Measurements from ENCODE around the gene PLD4.
"Not testable (repeated sequence)": the region's sequence is repeated elsewhere in the genome, so short reads cannot be mapped to it uniquely, and the experiment has no call there.

PLD4 gene

DNA sequence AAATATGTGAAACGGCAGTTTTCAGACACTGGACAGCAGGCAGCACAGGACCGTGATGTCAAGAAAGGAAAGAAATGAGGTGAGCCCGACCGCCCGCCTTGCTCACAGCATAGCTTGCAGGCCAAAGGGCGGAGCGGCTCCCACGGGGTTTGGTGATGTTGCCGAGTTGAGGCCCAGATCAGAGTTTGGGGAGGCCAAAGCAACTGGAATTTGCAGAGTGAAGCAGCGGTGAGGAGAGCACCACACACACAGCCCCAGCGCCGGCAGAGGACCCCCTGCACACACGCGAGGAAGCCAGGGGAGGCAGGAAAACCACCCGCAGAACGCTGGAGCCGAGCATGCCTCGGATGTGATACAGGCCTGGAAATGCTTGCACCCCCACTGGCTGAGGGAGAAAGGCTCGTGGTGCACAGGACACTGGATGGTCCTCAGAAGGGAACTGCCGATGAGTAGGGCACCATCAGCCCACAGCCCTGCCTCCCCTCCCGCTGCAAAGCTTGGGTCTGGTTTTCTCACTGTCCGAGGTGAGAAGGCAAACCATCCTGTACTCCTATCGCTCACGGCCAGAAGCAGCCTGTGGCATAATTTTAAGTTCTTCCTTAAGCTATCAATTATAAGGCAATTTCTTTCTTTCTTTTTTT is 25.7 kb upstream of the PLD4 start:
- no peak for DNase-seq (ENCODE audit: low read depth)

DNA sequence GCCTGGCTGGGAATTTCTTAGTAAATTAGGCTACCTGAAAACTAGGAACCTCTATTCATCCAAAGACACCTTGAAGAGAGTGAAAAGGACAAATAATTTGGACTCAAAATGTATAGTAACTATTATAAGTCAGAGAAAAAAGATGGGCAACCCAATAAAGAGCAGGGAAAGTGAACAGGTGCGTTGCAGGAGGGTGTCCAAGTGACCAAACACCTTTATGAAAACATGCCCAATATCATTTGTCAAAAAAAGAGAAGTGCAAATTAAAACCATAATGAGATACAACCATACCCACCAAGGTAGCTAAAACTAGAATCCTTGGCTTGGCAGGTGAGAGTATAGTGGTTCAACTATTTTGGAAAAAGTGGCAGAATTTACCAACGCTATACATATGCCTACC is 24.9 kb upstream of the PLD4 start:
- DNase-seq (ENCODE audit: low read depth): no peak

DNA sequence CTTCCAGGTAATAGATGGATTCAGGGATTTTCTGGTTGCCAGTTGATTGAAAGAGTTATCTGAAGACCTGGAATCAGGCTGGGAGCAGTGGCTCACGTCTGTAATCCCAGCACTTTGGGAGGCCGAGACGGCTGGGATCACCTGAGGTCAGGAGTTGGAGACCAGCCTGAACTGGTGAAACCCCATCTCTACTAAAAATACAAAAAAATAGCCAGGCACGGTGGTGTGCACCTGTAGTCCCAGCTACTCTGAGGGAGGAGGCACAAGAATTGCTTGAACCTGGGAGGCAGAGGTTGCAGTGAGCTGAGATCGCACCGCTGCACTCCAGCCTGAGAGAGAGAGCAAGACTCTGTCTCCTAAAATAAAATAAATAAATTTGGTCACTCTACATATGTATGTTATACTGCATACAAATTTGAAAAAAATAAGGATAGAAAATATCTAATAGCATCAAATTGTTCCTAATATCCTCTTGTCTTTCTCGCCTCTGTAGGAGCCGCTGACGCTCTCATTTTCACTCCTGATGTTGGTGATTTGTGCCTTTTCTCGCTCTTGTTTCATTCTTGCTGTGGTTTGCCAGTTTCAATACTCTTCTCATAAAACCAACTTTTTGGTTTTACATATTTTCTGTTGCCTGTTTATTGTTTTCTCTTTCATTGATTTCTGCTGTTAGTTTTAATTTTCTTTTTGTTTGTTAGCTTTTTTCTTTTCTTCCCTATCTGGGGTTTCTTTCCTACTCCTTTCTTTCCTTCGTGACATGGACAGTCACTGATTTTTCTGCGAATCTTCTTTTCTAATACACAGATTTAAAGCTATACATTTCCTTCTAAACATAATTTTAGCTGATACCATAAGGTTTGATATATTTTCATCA is 23.8 kb upstream of the PLD4 start:
- no peak for DNase-seq (ENCODE audit: low read depth)

DNA sequence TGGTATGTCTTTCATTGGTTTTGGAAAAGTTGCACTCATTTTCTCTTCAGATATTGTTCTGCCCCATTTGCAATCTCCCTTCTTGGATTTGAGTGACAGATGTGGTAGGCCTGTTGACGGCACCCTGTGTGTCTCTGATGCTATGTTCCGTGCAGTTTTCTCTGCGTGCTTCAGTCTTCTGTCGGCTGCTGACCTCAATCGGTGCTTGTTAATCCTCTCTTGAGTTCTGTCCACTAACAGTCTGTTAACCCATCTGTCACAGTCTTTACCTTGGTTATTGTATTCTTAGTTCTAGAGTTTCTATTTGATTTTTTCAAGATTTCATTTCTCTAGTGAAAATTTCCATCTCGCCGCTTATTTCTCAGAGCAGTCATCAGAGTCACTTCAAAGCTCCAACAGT is 20.7 kb upstream of the PLD4 start:
- no peak for DNase-seq (ENCODE audit: low read depth)

DNA sequence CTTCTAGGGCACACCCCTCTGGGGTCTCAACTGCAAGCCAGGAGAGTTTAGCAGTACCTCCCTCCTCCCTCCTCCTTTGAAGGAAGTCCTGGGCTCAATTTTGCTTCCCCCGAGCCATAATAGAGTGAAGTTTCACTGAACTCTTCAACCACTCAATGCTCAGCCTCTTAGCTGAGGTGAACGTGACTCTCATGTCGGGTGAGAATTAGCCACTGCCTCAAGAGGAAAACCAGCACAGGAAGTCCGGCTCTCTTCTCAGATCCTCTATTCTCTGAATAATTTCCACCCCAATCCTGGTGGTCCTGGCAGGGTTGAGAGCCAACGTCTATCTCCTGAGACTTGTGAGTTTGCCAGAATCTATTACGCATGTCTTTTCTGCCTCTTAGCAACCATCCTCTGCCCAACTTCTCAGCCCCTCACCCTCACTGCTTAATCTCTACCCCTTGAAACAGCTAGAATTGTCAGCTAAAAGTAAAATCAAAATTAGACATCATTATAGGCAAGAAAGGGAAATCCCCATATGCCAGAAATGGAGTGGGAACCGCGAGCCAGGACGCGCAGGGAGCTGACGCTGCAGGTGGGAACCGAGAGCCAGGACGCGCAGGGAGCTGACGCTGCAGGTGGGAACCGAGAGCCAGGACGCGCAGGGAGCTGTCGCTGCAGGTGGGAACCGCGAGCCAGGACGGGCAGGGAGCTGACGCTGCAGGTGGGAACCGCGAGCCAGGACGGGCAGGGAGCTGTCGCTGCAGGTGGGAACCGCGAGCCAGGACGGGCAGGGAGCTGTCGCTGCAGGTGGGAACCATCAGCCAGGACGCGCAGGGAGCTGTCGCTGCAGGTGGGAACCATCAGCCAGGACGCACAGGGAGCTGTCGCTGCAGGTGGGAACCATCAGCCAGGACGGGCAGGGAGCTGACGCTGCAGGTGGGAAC is 19.8 kb upstream of the PLD4 start:
- not testable (repeated sequence) for DNase-seq (ENCODE audit: low read depth)

DNA sequence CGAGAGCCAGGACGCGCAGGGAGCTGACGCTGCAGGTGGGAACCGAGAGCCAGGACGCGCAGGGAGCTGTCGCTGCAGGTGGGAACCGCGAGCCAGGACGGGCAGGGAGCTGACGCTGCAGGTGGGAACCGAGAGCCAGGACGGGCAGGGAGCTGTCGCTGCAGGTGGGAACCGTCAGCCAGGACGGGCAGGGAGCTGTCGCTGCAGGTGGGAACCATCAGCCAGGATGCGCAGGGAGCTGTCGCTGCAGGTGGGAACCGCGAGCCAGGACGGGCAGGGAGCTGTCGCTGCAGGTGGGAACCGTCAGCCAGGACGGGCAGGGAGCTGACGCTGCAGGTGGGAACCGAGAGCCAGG is 19.1 kb upstream of the PLD4 start:
- DNase-seq (ENCODE audit: low read depth): not testable (repeated sequence)

DNA sequence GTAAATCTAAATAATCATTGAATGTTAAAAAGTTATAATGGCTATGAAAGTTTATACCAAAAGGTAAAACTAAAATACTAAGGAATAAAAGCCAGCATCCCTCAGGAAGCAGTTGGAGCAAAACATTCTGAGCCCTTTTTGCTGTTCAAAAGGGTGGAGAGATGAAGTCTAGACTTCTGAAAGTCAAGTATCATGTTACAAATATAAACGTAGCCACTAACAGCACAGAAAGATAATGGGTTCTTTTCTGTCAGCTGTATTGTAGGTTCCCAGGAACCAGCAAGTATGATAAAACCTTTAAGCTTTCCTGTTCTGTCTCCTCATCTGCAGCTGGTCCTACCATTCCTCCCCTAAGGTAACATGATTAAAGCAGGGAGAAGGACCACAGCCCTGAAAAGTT is 16.4 kb upstream of the PLD4 start:
- no peak for DNase-seq (ENCODE audit: low read depth)

DNA sequence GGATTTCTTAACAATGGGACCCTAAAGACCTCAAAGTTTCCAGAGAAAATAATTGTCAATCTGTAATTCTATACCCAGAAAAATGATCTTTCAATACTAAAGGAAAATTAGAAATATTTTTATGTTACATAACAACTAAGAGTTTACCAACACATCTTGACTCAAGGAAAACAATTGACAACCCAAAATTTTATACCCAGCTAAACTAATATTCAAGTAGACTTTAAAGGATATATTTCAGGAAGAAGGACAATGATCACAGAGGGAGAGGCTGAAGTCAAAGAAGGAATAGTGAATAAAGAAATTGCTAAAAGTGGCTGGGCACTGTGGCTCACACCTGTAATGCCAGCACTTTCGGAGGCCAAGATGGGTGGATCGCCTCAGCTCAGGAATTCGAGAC is 12.6 kb upstream of the PLD4 start:
- no peak for DNase-seq (ENCODE audit: low read depth)

DNA sequence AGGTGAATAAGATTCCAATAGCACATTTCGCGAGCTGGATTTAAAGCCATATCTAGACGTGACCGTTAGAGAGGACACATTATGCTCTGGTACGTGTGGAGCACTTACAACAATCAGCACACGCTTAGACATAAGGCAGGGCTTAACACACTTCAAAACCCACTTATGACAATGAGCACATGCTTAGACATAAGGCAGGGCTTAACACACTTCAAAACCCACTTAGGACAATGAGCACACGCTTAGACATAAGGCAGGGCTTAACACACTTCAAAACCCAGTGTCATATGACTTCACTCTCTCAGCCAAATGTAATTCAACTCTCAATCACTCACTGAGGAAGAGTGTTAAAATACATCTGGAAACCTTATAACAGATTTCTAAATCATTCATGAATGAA is 11.2 kb upstream of the PLD4 start:
- no peak for DNase-seq (ENCODE audit: low read depth)

DNA sequence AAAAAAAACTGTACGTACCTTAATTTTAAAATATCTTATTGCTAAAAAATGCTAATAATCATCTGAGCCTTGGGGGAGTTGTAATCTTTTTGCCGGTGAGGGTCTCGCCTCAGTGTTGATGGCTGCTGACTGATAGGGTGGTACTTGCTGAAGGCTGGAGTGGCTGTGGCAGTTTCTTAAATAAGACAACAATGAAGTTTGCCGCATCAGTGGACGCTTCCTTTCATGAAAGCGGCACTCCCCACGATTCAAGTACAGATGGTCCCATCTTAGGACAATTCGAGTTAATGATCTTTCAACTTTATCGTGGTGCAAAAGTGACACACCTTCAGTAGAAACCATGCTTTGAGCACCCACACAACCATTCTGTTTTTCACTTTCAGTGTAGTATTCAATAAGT is 7.6 kb upstream of the PLD4 start:
- DNase-seq (ENCODE audit: low read depth): no peak

DNA sequence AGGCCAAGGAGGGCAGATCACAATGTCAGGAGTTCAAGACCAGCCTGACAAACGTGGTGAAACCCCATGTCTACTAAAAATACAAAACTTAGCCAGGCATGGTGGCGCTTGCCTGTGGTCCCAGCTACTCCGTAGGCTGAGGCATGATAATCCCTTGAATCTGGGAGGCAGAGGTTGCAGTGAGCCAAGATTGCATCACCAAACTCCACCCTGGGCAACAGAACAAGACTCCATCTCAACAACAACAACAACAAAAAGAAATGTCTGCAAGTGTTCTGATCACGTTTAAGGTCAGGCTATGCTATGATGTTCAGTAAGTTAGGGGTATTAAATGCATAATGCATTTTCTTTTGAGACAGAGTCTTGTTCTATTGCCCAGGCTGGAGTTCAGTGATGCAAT is 6.7 kb upstream of the PLD4 start:
- no peak for DNase-seq (ENCODE audit: low read depth)

DNA sequence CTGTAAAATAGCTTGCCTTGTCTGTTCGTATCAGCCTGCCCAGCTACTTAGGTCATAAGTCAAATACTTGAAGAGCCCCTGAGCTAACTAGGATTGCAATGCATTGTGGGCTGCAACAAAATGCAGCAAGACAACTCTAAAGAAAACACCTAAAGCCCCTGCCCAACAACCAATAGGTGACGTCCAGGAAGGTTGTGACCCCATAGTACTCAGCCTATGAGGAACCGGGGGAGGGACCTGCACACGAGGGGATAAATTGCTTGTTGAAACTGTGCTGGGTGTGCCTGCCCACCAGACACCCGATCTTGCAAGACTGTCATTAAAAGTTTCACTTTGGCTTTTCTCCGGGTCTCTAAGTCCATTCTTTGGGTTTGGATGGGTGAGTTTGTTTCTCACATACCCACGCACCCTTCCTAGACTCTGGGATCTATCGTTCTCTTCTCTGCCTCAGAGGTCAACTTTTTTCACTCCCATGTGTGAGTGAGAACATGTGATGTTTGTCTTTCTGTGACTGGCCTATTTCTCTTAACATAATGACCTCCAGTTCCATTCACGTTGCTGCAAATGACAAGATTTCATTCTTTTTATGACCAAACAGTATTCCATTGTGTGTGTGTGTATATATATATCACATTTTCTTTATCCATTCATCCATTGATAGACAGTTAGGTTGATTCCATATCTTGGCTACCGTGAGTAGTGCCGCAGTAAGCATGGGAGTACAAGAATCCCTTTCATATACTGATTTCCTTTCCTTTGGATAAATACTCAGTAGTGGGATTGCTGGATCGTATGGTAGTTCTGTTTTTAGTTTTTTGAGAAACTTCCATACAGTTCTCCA is 5.3 kb upstream of the PLD4 start:
- DNase-seq (ENCODE audit: low read depth): not testable (repeated sequence)

DNA sequence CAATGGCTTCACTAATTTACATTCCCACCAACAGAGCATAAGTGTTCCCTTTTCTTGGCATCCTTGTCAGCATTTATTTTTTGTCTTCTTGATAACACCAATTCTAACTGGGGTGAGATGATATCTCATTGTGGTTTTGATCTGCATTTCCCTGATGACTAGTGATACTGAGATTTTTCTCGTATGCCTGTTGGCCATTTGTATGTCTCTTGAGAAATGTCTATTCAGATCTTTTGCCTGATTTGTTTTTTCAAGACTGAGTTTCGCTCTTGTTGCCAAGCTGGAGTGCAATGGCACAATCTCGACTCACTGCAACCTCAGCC is 4.7 kb upstream of the PLD4 start:
- DNase-seq (ENCODE audit: low read depth): no peak

DNA sequence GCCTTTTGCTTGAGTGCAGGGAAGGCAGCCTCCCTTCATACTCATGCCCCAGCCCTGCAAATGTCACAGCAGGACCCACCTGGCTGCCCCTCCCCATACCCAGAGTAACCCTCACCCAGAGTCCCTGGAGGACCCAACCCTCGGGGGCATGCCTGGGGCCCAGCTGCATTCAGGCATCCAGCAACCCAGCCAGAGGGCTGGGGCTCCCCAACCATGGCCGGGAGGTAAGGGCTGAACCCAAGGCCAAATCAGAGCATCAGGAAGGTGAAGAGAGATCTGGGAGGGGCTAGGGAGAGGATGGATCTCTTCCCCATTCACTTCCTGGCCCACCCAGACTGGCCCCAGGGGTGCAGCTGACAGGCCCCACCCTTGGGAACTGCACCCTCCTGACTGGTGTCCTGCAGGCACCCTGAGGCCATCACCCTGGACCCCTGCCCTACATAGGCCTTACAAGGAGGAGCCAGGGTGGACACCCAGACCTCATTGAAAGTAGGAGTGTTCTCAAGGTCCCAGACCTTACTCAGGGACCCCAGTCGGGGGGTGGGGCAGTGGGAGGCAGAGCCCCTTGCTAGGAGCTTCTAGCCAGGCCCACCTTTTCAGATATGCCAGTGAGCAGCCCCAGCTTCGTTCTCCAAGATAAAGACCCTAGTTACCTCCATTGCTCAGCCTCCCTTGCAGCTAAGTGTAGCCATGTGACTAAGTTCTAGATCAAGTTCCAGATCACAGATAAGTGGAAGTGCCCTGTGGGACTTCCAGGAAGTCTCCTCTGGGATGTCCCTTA is 849 bp upstream of the PLD4 start:
- DNase-seq (ENCODE audit: low read depth): no peak

DNA sequence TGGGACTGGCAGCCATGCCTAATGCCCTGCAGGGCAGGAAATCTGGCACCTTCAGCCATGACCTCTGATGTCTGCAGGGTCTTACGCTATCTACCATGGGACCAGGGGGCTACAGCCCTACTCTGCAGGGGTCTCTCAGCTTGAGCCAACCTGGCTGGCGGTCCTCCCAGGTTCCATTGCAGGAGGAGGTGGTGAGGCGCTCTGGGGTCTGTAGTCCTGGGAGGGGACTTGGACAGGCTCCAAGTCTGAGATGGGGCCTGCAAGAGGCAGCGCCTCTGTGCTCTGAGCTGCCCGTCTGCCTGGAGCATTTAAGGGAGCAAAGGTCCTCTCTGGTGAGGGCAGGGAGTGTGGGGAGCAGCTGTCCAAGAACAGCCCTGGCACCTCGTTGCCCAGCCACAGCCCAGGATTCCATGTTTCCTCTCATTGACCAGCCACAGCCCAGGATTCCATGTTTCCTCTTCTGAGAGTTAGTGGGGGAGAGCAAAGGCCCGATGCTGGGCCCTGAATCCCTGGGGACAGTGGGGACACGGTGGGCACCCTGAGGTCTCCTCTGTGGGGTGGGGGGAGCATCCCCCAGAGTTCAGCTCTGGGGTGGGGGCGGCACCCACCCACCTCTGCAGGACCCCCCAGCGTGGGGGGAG is 655 bp downstream of the PLD4 start:
- no peak for DNase-seq (ENCODE audit: low read depth)

DNA sequence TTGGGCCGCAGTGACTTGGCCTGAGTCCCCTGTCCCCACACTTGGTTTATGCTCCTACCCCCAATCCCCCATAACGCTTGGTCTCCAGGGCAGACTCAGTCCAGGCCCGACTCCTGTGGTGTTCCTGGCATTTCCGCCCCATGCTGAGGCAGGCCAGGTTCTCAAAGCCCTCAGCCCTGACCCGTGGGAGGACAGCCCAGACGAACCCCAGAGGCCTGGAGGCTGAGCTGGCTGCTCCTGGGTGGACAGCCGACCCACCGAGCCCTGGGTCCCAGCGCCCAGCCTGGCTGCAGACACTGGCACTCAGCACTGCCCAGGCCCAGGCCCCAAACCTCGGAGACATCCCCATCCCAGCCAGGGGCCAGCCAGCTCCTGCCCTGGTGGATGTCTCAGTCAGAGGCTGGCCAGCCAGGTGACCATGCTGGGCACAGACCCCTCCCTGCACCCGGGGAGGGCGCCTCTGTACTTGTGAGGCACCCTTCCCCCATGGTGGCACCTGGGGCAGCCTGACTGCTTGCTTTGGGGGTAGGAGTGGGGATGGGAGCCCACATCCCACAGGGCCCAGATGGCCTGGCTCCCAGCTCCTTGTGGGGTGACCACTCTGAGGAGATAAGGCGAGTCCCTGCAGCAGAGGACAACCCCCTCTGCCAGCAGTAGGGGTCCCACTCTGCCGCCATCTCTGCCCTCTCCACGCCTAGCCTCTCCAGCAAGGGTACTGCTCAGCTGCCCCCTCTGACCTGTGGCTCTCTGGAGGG is 1.4 kb downstream of the PLD4 start:
- DNase-seq (ENCODE audit: low read depth): no peak

DNA sequence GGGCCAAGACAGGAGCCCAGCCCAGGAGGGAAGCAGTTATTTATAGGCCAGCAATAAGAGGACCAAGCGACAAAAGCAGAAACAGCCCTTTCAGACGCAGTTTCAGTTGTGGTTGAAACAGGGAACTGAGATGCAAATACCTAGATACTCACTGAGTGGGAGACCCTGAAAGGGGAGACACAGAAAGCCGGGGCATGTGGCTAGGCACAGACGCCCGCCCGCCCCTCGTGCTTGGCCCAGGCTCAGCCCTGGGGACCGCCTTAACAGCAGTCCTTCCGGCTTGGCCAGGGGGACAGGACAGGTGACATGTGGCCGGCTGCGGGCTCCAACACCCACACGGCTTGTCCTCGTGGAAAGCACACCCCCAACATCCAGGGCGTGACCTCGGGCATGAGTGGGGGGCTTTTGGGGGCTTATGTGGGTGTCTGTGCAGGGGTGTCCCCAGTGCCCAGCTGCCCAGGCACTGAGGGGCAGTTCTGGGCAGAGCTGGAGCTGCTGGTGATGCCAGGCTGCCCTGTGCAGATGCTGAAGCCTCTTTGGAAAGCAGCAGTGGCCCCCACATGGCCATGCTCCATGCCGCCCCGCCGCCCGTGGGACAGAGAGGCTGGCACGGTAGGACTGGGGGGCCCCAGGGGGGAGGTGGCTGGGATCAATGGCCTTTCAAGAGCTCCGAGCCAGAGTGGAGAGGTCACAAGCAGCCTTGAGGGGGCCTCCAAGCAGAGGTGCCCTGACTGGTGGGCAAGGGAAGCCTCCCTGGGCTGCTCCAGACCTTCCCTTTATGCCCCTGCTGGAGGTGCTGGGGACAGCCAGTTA is 2.1 kb downstream of the PLD4 start:
- no peak for DNase-seq (ENCODE audit: low read depth)

DNA sequence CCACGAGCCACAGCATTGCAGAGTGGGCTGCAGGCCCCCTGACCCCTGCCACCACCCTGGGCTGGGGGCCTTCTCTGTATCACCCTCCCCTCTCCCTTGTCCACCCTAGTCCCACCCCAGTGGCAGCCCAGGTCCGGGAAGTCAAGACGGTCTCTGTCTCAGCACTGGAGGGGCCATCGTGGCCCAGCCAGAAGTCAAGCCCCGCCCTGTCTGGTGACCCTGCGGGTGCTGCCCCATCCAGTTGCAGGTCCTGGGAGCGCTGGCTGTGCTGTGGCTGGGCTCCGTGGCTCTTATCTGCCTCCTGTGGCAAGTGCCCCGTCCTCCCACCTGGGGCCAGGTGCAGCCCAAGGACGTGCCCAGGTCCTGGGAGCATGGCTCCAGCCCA is 2.7 kb downstream of the PLD4 start:
- DNase-seq (ENCODE audit: low read depth): no peak

DNA sequence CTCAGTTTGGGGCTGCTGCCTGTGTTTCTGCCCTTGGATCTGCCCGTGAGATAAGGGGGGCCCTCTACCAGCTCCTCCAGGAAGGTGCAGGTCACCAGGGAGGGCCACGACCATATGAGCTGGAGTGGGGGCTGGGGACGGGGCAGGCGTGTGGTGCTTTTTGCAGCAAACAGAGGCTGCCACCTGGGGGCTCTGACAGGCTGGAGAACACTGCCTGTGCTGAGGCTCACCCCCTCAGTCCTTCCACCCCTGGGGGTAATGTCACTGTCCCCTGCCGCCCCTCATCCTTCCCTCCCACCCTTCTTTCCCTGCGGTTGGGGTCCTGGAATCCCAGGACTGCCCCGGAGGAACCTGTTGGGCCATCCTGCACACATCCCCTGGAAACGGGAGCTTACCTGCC is 3.2 kb downstream of the PLD4 start:
- no peak for DNase-seq (ENCODE audit: low read depth)
